T-helper 2 cell treated with Interferon-gamma antibody and Interleukin-4, amounts not matched to agents 5 μg/mL and 100 μg/mL, for 36 hours (primary cell): ENCODE data around the gene HLTF.
A peak's percentile ranks its signal among the peaks of the same experiment; 100 is the strongest.

ENCODE experiments used
- DNase-seq: peaks from one replicate; pipeline ENCODE4 v3.0.0; 2021; ENCODE audit warnings: low spot score
- H3K27ac Mint-ChIP-seq: one replicate; pipeline ENCODE4 v1.8.0; 2021; ENCODE audit warnings: mild to moderate bottlenecking, mixed read lengths
- H3K27me3 Mint-ChIP-seq: one replicate; pipeline ENCODE4 v1.8.0; 2021; ENCODE audit warnings: low read depth, mixed read lengths
- H3K36me3 Mint-ChIP-seq: one replicate; pipeline ENCODE4 v1.8.0; 2021; ENCODE audit warnings: low read depth, mixed read lengths
- H3K4me1 Mint-ChIP-seq: one replicate; pipeline ENCODE4 v1.8.0; 2021; ENCODE audit warnings: low read depth, mixed read lengths
- H3K4me3 Mint-ChIP-seq: one replicate; pipeline ENCODE4 v1.8.0; 2022; ENCODE audit warnings: mild to moderate bottlenecking, moderate library complexity, mixed read lengths
- H3K9me3 Mint-ChIP-seq: one replicate; pipeline ENCODE4 v1.8.0; 2021; ENCODE audit warnings: mixed read lengths

HLTF gene

GRCh38 chr3:149058602-149059001 lies 27.7 kb downstream of the HLTF start:
- Mint-ChIP-seq H3K27ac (no peak overlapping the region), H3K36me3 (peaks cover 50% of the 10 kb centered on the region)

DNA sequence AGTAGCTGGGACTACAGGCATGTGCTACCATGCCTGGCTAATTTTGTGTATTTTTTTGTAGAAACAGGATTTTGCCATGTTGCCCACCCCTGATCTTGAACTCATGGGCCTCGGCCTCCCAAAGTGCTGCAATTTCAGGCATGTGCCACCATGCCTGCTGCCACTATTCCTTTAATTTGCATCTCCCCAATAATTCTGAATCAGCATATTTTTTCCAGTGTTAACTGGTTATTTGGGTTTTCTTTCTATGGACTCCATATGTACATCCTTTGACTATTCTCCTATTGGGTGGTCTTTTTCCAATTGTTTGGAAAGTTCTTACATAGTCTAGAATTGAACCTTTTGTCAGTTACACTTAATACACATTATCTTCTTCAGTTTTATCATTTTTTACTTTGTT lies 28.1 kb downstream of the HLTF start:
- DNase-seq: no peak
- peaks cover 6% of the 10 kb centered on the region for H3K9me3 Mint-ChIP-seq
- H3K4me3 Mint-ChIP-seq: no peak overlapping the region
- H3K4me1 Mint-ChIP-seq: peaks cover 3% of the 10 kb centered on the region
- no peaks in the 10 kb centered on the region for H3K27me3 Mint-ChIP-seq
- no peak overlapping the region for H3K27ac Mint-ChIP-seq
- H3K36me3 Mint-ChIP-seq: peaks cover 49% of the 10 kb centered on the region

More at GRCh38 chr3:149058602-149059001, 27.7 kb downstream of the HLTF start:
- no peak overlapping the region for H3K4me3 Mint-ChIP-seq
- no peak for DNase-seq
- H3K4me1 Mint-ChIP-seq: peaks cover 3% of the 10 kb centered on the region
- H3K9me3 Mint-ChIP-seq: peaks cover 2% of the 10 kb centered on the region
- no peaks in the 10 kb centered on the region for H3K27me3 Mint-ChIP-seq

DNA sequence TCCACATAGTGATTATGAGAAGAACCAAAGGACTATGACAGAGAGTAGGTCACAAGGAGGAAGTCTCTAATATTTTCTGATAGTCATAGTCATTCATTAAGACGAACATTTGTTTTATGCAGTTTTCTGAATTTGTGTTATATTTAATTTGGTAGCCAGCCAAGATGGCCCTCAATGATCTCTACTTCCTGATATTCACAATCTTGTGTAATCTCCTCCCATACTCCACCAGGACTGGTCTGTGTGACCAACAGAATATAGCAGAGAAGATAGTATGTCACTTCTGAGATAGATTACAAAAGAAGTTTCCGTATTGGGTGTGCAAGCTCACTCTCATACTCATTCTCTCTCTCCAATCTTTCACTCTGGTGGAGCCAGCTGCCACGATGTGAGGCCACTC lies 30.8 kb downstream of the HLTF start:
- DNase-seq: no peak
- H3K27me3 Mint-ChIP-seq: no peaks in the 10 kb centered on the region
- peaks cover 13% of the 10 kb centered on the region for H3K9me3 Mint-ChIP-seq
- no peak overlapping the region for H3K4me3 Mint-ChIP-seq
- H3K4me1 Mint-ChIP-seq: peaks cover 3% of the 10 kb centered on the region
- peaks cover 61% of the 10 kb centered on the region for H3K36me3 Mint-ChIP-seq
- no peak overlapping the region for H3K27ac Mint-ChIP-seq

GRCh38 chr3:149044339-149045083 lies 41.8 kb downstream of the HLTF start:
- DNase-seq: no peak
- H3K4me1 Mint-ChIP-seq: peaks cover 27% of the 10 kb centered on the region
- H3K4me3 Mint-ChIP-seq: no peak overlapping the region
- H3K27ac Mint-ChIP-seq: no peak overlapping the region
- no peaks in the 10 kb centered on the region for H3K9me3 Mint-ChIP-seq
- no peaks in the 10 kb centered on the region for H3K27me3 Mint-ChIP-seq
- H3K36me3 Mint-ChIP-seq: peaks cover 40% of the 10 kb centered on the region

DNA sequence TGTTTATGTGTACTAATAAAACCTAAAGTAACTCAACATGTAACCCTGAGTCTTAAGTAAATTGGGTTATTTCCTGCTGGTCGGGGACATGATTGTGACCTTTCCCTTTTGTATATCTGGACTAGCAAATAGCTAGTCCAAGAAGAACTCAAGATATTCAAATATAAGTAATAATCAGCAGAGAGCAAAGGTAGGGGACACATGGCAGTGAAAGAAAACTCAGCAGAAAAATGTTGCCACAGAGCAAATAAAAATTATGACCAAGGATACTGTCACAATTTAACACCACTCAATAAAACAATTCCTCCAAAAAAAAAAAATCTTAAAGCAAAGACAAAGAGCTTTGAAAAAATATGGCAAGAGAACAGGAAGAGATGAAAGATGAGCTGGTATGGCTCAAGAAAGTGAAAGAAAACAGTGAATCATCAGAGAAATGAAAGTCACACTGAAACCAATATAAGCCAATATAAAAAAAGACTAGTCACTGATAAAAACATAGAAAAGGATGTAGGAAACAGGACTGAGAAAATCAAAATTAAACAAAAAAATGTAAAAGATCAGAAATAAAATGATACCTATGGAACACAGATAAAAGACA lies 43.4 kb downstream of the HLTF start:
- peaks cover 39% of the 10 kb centered on the region for H3K36me3 Mint-ChIP-seq
- DNase-seq: no peak
- peak overlapping the region; percentile 75 for H3K27ac Mint-ChIP-seq
- H3K4me1 Mint-ChIP-seq: peaks cover 25% of the 10 kb centered on the region
- no peaks in the 10 kb centered on the region for H3K9me3 Mint-ChIP-seq
- H3K27me3 Mint-ChIP-seq: no peaks in the 10 kb centered on the region
- peak overlapping the region; percentile 38 for H3K4me3 Mint-ChIP-seq

DNA sequence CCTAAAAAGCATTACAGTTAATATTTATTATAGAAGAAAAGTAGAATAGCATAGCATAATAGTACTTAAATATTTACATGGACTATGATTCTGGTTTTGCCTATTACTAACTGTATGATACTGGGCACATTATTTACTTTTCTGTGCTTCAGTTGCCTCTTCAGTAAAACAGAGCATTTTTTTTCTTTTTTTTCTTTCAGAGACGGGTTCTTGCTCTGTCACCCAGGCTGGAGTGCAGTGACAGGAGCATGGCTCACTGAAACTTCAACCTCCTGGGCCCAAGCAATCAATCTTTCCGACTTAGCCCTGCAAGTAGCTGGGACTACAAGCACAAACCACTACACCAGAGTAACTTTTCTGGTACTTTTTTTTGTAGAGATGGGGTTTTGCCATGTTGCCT lies 48.0 kb downstream of the HLTF start:
- Mint-ChIP-seq H3K4me3 (no peak overlapping the region), H3K36me3 (peaks cover 30% of the 10 kb centered on the region), H3K27me3 (no peaks in the 10 kb centered on the region), H3K9me3 (no peaks in the 10 kb centered on the region), H3K27ac (no peak overlapping the region), H3K4me1 (peaks cover 16% of the 10 kb centered on the region)
- DNase-seq: no peak

- Mint-ChIP-seq H3K9me3 (no peaks in the 10 kb centered on the region), H3K27me3 (no peaks in the 10 kb centered on the region), H3K4me1 (peaks cover 10% of the 10 kb centered on the region), H3K27ac (no peak overlapping the region), H3K4me3 (no peak overlapping the region), H3K36me3 (peaks cover 27% of the 10 kb centered on the region)
- no peak for DNase-seq
These were observed 48.6 kb downstream of the HLTF start for GRCh38 chr3:149037684-149038083.

DNA sequence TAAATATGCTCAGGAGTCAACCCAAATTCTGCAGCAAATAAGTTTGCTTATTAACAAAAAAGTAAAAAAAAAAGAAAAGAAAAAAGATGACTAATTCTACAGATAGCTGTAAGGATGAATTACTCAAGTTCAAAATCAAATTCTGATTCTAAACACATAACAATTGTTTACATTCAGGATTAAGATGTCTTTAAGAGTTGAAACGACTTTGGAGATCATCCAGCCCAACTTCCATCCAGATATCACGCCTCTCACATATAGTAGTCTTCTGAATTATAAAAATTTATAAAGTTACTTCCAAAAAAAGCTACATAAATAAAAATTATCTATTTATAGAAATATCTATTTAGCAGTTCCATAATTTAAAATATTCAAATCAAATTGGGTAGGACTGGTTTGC lies 55.2 kb downstream of the HLTF start:
- H3K27ac Mint-ChIP-seq: no peak overlapping the region
- H3K9me3 Mint-ChIP-seq: no peaks in the 10 kb centered on the region
- peaks cover 4% of the 10 kb centered on the region for H3K4me1 Mint-ChIP-seq
- no peaks in the 10 kb centered on the region for H3K27me3 Mint-ChIP-seq
- peaks cover 38% of the 10 kb centered on the region for H3K36me3 Mint-ChIP-seq
- no peak for DNase-seq
- no peak overlapping the region for H3K4me3 Mint-ChIP-seq

- Mint-ChIP-seq H3K4me1 (peaks cover 4% of the 10 kb centered on the region), H3K4me3 (no peak overlapping the region), H3K36me3 (peaks cover 60% of the 10 kb centered on the region), H3K9me3 (peaks cover 9% of the 10 kb centered on the region), H3K27me3 (no peaks in the 10 kb centered on the region), H3K27ac (no peak overlapping the region)
- no peak for DNase-seq
These were observed 59.6 kb downstream of the HLTF start for GRCh38 chr3:149026718-149027117.

DNA sequence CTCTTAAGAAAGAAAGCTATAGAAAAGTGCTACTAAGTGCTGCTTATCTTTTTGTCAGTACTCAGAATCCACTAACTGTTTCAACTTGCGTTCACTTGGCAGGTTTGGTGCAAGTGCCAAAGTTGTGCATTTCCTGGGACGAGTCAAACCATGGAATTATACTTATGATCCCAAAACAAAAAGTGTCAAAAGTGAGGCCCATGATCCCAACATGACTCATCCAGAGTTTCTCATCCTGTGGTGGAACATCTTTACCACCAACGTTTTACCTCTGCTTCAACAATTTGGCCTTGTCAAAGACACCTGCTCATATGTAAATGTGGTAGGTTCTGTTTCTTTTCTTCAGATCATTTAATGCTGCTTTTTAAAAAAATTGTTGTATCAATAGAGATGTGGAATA lies 62.4 kb downstream of the HLTF start:
- H3K27me3 Mint-ChIP-seq: no peaks in the 10 kb centered on the region
- H3K36me3 Mint-ChIP-seq: peaks cover 52% of the 10 kb centered on the region
- peaks cover 4% of the 10 kb centered on the region for H3K4me1 Mint-ChIP-seq
- no peak overlapping the region for H3K27ac Mint-ChIP-seq
- no peak overlapping the region for H3K4me3 Mint-ChIP-seq
- DNase-seq: no peak
- peaks cover 9% of the 10 kb centered on the region for H3K9me3 Mint-ChIP-seq

DNA sequence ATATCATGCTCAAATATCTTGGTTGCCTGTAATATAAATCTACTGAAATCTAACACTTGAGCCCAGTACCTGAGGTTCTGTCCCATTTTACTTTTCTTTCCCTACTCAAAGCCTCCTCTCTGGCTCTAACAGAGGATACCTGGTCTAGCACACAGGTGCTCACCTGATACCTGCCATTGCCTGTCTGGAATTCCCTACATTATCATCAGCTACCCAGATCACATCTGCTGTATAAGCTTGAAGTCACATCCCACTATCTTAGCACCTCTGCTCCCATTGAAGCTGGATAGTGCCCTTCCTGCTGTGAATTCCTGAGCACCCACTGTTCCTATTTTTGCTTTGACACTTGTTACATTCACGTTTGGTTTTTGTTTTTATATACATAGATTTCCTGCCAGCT lies 64.5 kb downstream of the HLTF start:
- H3K4me1 Mint-ChIP-seq: peaks cover 4% of the 10 kb centered on the region
- H3K27ac Mint-ChIP-seq: no peak overlapping the region
- no peak overlapping the region for H3K4me3 Mint-ChIP-seq
- DNase-seq: no peak
- no peaks in the 10 kb centered on the region for H3K27me3 Mint-ChIP-seq
- H3K36me3 Mint-ChIP-seq: peaks cover 42% of the 10 kb centered on the region
- H3K9me3 Mint-ChIP-seq: peaks cover 9% of the 10 kb centered on the region

DNA sequence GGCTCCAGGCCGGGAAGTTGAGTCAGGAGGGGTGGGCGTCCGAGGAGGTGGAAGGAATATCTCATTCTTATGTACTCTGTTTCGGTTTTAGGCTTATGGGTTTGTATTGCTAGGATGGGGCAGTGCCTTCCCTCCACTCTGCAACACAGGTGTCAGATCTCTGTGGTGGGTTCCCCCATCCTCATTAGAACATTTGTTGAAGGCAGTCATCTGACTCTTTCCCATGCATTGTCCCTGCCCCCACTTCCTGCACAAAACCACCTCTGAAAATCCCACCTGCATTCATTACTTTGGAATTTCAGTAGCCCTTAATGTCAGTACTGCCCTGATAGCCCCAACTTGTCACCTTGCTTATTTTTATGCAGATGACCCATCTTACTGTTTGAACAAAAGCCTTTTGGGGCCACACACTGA lies 65.5 kb downstream of the HLTF start:
- Mint-ChIP-seq H3K4me3 (no peak overlapping the region), H3K9me3 (peaks cover 9% of the 10 kb centered on the region), H3K4me1 (peaks cover 4% of the 10 kb centered on the region), H3K27me3 (no peaks in the 10 kb centered on the region), H3K36me3 (peaks cover 40% of the 10 kb centered on the region), H3K27ac (no peak overlapping the region)
- no peak for DNase-seq

DNA sequence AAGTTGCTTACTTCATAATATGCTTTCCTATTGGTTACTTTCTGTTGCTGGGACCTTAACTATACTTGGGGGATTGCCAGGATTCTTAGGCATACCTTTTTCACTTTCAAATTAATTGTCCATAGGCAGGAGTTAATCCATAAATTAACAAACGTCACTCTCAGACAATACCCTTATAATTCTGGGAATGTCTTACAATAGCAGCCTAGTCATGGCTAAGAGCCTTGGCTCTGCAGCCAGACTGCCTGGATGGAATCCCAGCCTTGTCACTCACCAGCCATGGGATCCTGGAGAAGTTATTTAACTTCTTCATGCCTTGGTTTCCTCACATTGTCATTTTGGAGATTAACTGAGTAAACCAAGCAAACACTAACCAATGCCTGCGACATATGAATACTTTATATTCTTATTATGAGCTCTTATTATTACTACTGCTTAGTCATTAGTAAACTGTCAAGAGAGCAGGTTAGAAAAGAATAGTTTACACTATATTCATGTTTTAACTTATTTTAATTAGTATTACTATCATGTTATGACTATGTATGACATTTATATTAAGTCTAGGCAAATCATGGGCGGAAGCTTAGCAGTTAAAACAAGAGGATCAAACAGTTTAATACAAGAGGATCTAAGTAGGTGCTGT lies 66.0 kb downstream of the HLTF start:
- H3K36me3 Mint-ChIP-seq: peaks cover 41% of the 10 kb centered on the region

DNA sequence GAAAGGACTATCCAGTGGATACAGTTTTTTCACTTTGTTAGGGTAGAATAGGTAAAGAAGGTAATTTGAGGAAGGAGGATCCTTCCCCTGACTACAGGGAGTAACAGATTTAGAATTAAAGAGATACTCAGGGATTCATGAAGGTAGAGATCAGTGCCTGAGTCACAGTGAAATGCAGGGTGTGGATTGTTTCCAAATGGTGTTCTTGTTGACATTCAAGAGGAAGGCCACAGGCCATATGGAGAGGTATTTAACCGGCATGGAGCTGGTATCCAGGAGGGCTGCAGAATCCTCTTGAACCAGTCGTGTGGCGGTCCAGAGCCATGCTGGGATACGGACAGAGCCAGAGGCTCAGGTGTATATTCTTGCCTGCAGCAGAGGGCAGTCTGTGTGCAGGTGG lies 66.8 kb downstream of the HLTF start:
- Mint-ChIP-seq H3K4me3 (no peak overlapping the region), H3K27ac (no peak overlapping the region), H3K36me3 (peaks cover 36% of the 10 kb centered on the region), H3K4me1 (peaks cover 7% of the 10 kb centered on the region), H3K9me3 (peaks cover 3% of the 10 kb centered on the region), H3K27me3 (no peaks in the 10 kb centered on the region)
- DNase-seq: no peak

More for the DNA sequence above, 66.0 kb downstream of the HLTF start:
- Mint-ChIP-seq H3K9me3 (peaks cover 9% of the 10 kb centered on the region), H3K27ac (no peak overlapping the region), H3K4me3 (no peak overlapping the region), H3K27me3 (no peaks in the 10 kb centered on the region), H3K4me1 (peaks cover 5% of the 10 kb centered on the region)
- no peak for DNase-seq
